Measurements from ENCODE around the gene GLIS1. TPM values are rescaled to one million over a fixed set of nuclear protein-coding genes. Genes with fewer than 3 reads are reported as not detected.

The GLIS1 gene
- total RNA-seq, 4 donors from 2014 or later = 0.16 to 0.27 TPM; not detected in 2

GRCh38 chr1:53689736-53690326 lies 49.1 kb downstream of the GLIS1 start:
- 100% methylated on average over 2 of the region's 12 CpGs; no CpG with 5 or more reads in 1 of the 2 donors for WGBS, 2 donors (ENCODE audit: low coverage in 1 of 2)
- no peak for ATAC-seq
- TF ChIP-seq POLR2A (IDR thresholded peaks at IDR 0.05) (no peak), POLR2AphosphoS5 (IDR thresholded peaks at IDR 0.05) (no peak), EP300 (IDR thresholded peaks at IDR 0.05) (no peak), CTCF (IDR thresholded peaks at IDR 0.05) (no peak)
- Histone ChIP-seq H3K27me3 (peaks cover 76% of the 10 kb centered on the region), H3K27ac (no peak overlapping the region), H3K4me3 (no peak overlapping the region), H3K9me3 (no peaks in the 10 kb centered on the region), H3K4me1 (peaks cover 0 to 6% (median 0%) of the 10 kb centered on the region in 3 donors), H3K36me3 (no peaks in the 10 kb centered on the region)

GRCh38 chr1:53689223-53689622 lies 49.7 kb downstream of the GLIS1 start:
- Histone ChIP-seq H3K36me3 (no peaks in the 10 kb centered on the region), H3K27ac (no peak overlapping the region), H3K9me3 (no peaks in the 10 kb centered on the region), H3K27me3 (peaks cover 79% of the 10 kb centered on the region), H3K4me3 (no peak overlapping the region), H3K4me1 (peaks cover 0 to 9% (median 0%) of the 10 kb centered on the region in 3 donors)
- TF ChIP-seq POLR2A (IDR thresholded peaks at IDR 0.05) (no peak), CTCF (IDR thresholded peaks at IDR 0.05) (no peak), POLR2AphosphoS5 (IDR thresholded peaks at IDR 0.05) (no peak), EP300 (IDR thresholded peaks at IDR 0.05) (no peak)
- no peak for ATAC-seq
- 83 to 100% methylated on average over 1 of the region's 4 CpGs for WGBS, 2 donors (ENCODE audit: low coverage in 1 of 2)

GRCh38 chr1:53688381-53689102 lies 50.4 kb downstream of the GLIS1 start:
- H3K4me3 ChIP-seq = no peak overlapping the region
- no peaks in the 10 kb centered on the region for H3K9me3 ChIP-seq
- no peak for ATAC-seq
- H3K27ac ChIP-seq = no peak overlapping the region
- H3K27me3 ChIP-seq = peaks cover 79% of the 10 kb centered on the region
- no peaks in the 10 kb centered on the region for H3K36me3 ChIP-seq
- TF ChIP-seq POLR2A (IDR thresholded peaks at IDR 0.05) (no peak), POLR2AphosphoS5 (IDR thresholded peaks at IDR 0.05) (no peak)
- 63 to 87% methylated on average over 2 to 6 of the region's 10 CpGs for WGBS, 2 donors (ENCODE audit: low coverage in 1 of 2)
- H3K4me1 ChIP-seq = peaks cover 0 to 9% (median 0%) of the 10 kb centered on the region in 3 donors

GRCh38 chr1:53687901-53688300 lies 51.1 kb downstream of the GLIS1 start:
- Histone ChIP-seq H3K4me3 (no peak overlapping the region), H3K9me3 (no peaks in the 10 kb centered on the region), H3K27me3 (peaks cover 83% of the 10 kb centered on the region), H3K36me3 (no peaks in the 10 kb centered on the region), H3K4me1 (peaks cover 0 to 9% (median 0%) of the 10 kb centered on the region in 3 donors), H3K27ac (no peak overlapping the region)
- WGBS, 2 donors (ENCODE audit: low coverage in 1 of 2) = 40 to 90% methylated on average over 1 to 7 of the region's 19 CpGs
- no peak for ATAC-seq
- TF ChIP-seq EP300 (IDR thresholded peaks at IDR 0.05) (no peak), CTCF (IDR thresholded peaks at IDR 0.05) (no peak), POLR2AphosphoS5 (IDR thresholded peaks at IDR 0.05) (no peak), POLR2A (IDR thresholded peaks at IDR 0.05) (no peak)

GRCh38 chr1:53687426-53687825 lies 51.5 kb downstream of the GLIS1 start:
- Histone ChIP-seq H3K36me3 (no peaks in the 10 kb centered on the region), H3K27me3 (peaks cover 84% of the 10 kb centered on the region), H3K4me1 (peaks cover 0 to 11% (median 0%) of the 10 kb centered on the region in 3 donors), H3K4me3 (no peak overlapping the region), H3K9me3 (no peaks in the 10 kb centered on the region), H3K27ac (no peak overlapping the region)
- ATAC-seq = no peak
- WGBS, 2 donors (ENCODE audit: low coverage in 1 of 2) = 98% methylated on average over 9 of the region's 14 CpGs; no CpG with 5 or more reads in 1 of the 2 donors
- no peak for TF ChIP-seq EP300 (IDR thresholded peaks at IDR 0.05)
- no peak for TF ChIP-seq POLR2A (IDR thresholded peaks at IDR 0.05)
- no peak for TF ChIP-seq POLR2AphosphoS5 (IDR thresholded peaks at IDR 0.05)
- no peak for TF ChIP-seq CTCF (IDR thresholded peaks at IDR 0.05)
